ENCODE results near the gene RAB14. TPM values are rescaled to one million over a fixed set of nuclear protein-coding genes. Genes with fewer than 3 reads are reported as not detected.

RAB14 gene
- polyA plus RNA-seq, 1 donor from 2014 or later, result 94.5 TPM

DNA sequence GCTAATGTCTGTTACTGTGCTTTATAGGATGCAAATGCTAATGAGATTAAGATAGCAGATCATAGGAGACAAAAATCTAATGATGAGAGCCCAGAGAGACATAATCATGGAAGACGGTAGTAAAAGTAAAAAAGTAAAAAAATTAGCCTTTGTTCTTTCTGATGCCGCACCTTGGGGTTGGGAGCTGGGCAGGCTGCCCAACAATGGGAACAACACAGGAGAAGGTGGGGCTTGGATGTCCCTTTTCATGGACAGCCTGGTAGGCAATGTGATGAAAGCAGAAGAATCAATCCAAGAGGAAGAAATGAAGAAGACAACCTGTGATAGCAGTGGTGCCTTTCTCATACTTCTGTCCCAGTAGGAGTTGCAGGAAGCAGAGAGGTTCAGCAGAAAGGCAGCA, 57.2 kb downstream of the RAB14 start:
- Histone ChIP-seq H3K27ac (ENCODE audit: low read length) (no peak overlapping the region), H3K36me3 (ENCODE audit: insufficient read depth, low read length) (peaks cover 17% of the 10 kb centered on the region), H3K27me3 (ENCODE audit: insufficient read depth, low read depth, low read length) (no peaks in the 10 kb centered on the region), H3F3A (ENCODE audit: insufficient read depth, low read length, poor library complexity, severe bottlenecking) (no peaks in the 10 kb centered on the region), H3K4me3 (ENCODE audit: low read length) (no peak overlapping the region), H3K4me2 (ENCODE audit: low read length) (no peak overlapping the region), H3K79me2 (replicated peaks; ENCODE audit: insufficient read depth, low read length) (no peaks in the 10 kb centered on the region), H3K9me3 (ENCODE audit: low read length) (no peaks in the 10 kb centered on the region), H4K20me1 (ENCODE audit: insufficient read depth) (no peaks in the 10 kb centered on the region), H2AFZ (ENCODE audit: low read depth, low read length) (no peak overlapping the region), H3K9ac (ENCODE audit: low read length) (no peak overlapping the region), H3K9me2 (ENCODE audit: insufficient read depth, low read length) (no peaks in the 10 kb centered on the region)
- TF ChIP-seq EZH2 (IDR thresholded peaks at IDR 0.05; ENCODE audit: borderline replicate concordance, insufficient read depth, low read length, poor library complexity, severe bottlenecking) (no peak), SMC3 (conservative IDR thresholded peaks at IDR 0.05; ENCODE audit: poor library complexity) (no peak), TAF1 (IDR thresholded peaks at IDR 0.05; ENCODE audit: low read depth) (no peak), RAD21 (conservative IDR thresholded peaks at IDR 0.05) (no peak)
- TF ChIP-seq, protein P1, sequence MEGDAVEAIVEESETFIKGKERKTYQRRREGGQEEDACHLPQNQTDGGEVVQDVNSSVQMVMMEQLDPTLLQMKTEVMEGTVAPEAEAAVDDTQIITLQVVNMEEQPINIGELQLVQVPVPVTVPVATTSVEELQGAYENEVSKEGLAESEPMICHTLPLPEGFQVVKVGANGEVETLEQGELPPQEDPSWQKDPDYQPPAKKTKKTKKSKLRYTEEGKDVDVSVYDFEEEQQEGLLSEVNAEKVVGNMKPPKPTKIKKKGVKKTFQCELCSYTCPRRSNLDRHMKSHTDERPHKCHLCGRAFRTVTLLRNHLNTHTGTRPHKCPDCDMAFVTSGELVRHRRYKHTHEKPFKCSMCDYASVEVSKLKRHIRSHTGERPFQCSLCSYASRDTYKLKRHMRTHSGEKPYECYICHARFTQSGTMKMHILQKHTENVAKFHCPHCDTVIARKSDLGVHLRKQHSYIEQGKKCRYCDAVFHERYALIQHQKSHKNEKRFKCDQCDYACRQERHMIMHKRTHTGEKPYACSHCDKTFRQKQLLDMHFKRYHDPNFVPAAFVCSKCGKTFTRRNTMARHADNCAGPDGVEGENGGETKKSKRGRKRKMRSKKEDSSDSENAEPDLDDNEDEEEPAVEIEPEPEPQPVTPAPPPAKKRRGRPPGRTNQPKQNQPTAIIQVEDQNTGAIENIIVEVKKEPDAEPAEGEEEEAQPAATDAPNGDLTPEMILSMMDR (IDR thresholded peaks at IDR 0.05; ENCODE audit: poor library complexity, severe bottlenecking), result no peak

DNA sequence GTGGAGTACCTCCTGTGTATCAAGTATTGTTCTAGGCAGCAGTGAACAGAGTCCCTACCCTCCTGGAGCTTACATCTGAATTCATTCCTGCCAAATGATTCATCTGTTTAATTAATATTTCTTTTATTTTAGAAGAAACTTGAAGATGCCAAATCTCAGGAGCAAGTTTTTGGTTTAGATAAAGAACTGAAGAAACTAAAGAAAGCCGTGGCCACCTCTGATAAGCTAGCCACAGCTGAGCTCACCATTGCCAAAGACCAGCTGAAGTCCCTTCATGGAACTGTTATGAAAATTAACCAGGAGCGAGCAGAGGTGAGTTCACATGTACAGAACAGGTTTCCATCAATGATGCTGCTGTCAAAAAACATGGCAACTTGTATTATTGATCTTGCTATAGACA, 57.9 kb downstream of the RAB14 start:
- no peaks in the 10 kb centered on the region for H3K27me3 ChIP-seq (ENCODE audit: insufficient read depth, low read depth, low read length)
- H3K36me3 ChIP-seq (ENCODE audit: insufficient read depth, low read length), result peaks cover 17% of the 10 kb centered on the region

DNA sequence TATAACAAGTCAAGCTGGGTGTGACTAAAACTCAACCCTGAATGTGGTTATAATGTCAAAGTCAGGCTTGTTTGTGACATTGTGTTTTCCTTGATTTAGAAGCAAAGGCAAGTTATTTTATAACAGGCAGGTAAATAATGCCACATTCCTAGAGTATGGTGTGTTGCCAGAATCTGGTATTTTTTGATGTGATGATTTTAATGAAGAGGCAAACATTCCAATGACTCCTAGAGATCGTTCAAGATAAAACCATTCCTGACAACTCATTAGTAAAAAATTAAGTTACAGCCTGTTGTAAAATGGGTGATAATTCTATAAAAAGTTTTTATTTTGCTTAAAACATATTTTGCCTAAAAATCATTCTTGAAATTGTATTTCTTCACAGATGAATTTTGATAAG, 60.0 kb downstream of the RAB14 start:
- Histone ChIP-seq H3K36me3 (ENCODE audit: insufficient read depth, low read length) (peaks cover 17% of the 10 kb centered on the region), H3F3A (ENCODE audit: insufficient read depth, low read length, poor library complexity, severe bottlenecking) (no peaks in the 10 kb centered on the region), H3K27ac (ENCODE audit: low read length) (no peak overlapping the region), H3K4me2 (ENCODE audit: low read length) (no peak overlapping the region), H3K9me2 (ENCODE audit: insufficient read depth, low read length) (no peaks in the 10 kb centered on the region), H3K4me3 (ENCODE audit: low read length) (no peak overlapping the region), H3K9ac (ENCODE audit: low read length) (no peak overlapping the region), H3K79me2 (replicated peaks; ENCODE audit: insufficient read depth, low read length) (no peaks in the 10 kb centered on the region), H3K9me3 (ENCODE audit: low read length) (no peaks in the 10 kb centered on the region), H3K27me3 (ENCODE audit: insufficient read depth, low read depth, low read length) (no peaks in the 10 kb centered on the region), H4K20me1 (ENCODE audit: insufficient read depth) (no peaks in the 10 kb centered on the region), H2AFZ (ENCODE audit: low read depth, low read length) (no peak overlapping the region)
- TF ChIP-seq EP300 (conservative IDR thresholded peaks at IDR 0.05; ENCODE audit: poor library complexity, severe bottlenecking) (no peak), POLR2AphosphoS5 (IDR thresholded peaks at IDR 0.05) (no peak), RAD21 (conservative IDR thresholded peaks at IDR 0.05) (no peak), MXI1 (conservative IDR thresholded peaks at IDR 0.05; ENCODE audit: poor library complexity, severe bottlenecking) (no peak), SMC3 (conservative IDR thresholded peaks at IDR 0.05; ENCODE audit: poor library complexity) (no peak), TAF1 (IDR thresholded peaks at IDR 0.05; ENCODE audit: low read depth) (no peak), EZH2 (IDR thresholded peaks at IDR 0.05; ENCODE audit: borderline replicate concordance, insufficient read depth, low read length, poor library complexity, severe bottlenecking) (no peak)
- TF ChIP-seq, protein P1 (IDR thresholded peaks at IDR 0.05; ENCODE audit: poor library complexity, severe bottlenecking), result no peak
- TF ChIP-seq, protein P2, sequence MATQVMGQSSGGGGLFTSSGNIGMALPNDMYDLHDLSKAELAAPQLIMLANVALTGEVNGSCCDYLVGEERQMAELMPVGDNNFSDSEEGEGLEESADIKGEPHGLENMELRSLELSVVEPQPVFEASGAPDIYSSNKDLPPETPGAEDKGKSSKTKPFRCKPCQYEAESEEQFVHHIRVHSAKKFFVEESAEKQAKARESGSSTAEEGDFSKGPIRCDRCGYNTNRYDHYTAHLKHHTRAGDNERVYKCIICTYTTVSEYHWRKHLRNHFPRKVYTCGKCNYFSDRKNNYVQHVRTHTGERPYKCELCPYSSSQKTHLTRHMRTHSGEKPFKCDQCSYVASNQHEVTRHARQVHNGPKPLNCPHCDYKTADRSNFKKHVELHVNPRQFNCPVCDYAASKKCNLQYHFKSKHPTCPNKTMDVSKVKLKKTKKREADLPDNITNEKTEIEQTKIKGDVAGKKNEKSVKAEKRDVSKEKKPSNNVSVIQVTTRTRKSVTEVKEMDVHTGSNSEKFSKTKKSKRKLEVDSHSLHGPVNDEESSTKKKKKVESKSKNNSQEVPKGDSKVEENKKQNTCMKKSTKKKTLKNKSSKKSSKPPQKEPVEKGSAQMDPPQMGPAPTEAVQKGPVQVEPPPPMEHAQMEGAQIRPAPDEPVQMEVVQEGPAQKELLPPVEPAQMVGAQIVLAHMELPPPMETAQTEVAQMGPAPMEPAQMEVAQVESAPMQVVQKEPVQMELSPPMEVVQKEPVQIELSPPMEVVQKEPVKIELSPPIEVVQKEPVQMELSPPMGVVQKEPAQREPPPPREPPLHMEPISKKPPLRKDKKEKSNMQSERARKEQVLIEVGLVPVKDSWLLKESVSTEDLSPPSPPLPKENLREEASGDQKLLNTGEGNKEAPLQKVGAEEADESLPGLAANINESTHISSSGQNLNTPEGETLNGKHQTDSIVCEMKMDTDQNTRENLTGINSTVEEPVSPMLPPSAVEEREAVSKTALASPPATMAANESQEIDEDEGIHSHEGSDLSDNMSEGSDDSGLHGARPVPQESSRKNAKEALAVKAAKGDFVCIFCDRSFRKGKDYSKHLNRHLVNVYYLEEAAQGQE (IDR thresholded peaks at IDR 0.05; ENCODE audit: borderline replicate concordance), result no peak

More for the DNA sequence above, 57.9 kb downstream of the RAB14 start:
- Histone ChIP-seq H3K4me3 (ENCODE audit: low read length) (no peak overlapping the region), H3K4me2 (ENCODE audit: low read length) (no peak overlapping the region), H3K9me2 (ENCODE audit: insufficient read depth, low read length) (no peaks in the 10 kb centered on the region), H2AFZ (ENCODE audit: low read depth, low read length) (no peak overlapping the region), H3K27ac (ENCODE audit: low read length) (no peak overlapping the region), H4K20me1 (ENCODE audit: insufficient read depth) (no peaks in the 10 kb centered on the region), H3K79me2 (replicated peaks; ENCODE audit: insufficient read depth, low read length) (no peaks in the 10 kb centered on the region), H3K9ac (ENCODE audit: low read length) (no peak overlapping the region), H3F3A (ENCODE audit: insufficient read depth, low read length, poor library complexity, severe bottlenecking) (no peaks in the 10 kb centered on the region), H3K9me3 (ENCODE audit: low read length) (no peaks in the 10 kb centered on the region)
- TF ChIP-seq SMC3 (conservative IDR thresholded peaks at IDR 0.05; ENCODE audit: poor library complexity), result no peak
